GM12891 (cell line): ENCODE measurements around the gene C19orf67.

Source experiments
- PAX5 ChIP-seq: IDR thresholded peaks from 2 replicates; pipeline ENCODE4 v1.6.1; 2011; ENCODE audit warnings: low read length, moderate library complexity, mild to moderate bottlenecking; ENCODE audit not compliant: insufficient read depth, severe bottlenecking
- POLR2A ChIP-seq: IDR thresholded peaks from 2 replicates; pipeline ENCODE4 v1.6.1; 2011; ENCODE audit warnings: low read depth, low read length, control low read depth
- POLR2AphosphoS5 ChIP-seq: IDR thresholded peaks from 2 replicates; pipeline ENCODE4 v1.6.1; 2011; ENCODE audit warnings: low read depth, low read length, control low read depth
- POU2F2 ChIP-seq: IDR thresholded peaks from 2 replicates; pipeline ENCODE4 v1.6.1; 2011; ENCODE audit warnings: low read depth, mild to moderate bottlenecking, control low read depth, low read length, moderate library complexity
- SPI1 ChIP-seq: IDR thresholded peaks from 2 replicates; pipeline ENCODE4 v1.6.1; 2011; ENCODE audit warnings: low read depth, low read length, control low read depth
- TAF1 ChIP-seq: IDR thresholded peaks from 2 replicates; pipeline ENCODE4 v1.6.1; 2011; ENCODE audit warnings: low read depth, low read length, control low read depth

- TF ChIP-seq POLR2A (no peak), SPI1 (no peak), TAF1 (no peak), POLR2AphosphoS5 (no peak), PAX5 (no peak), POU2F2 (no peak)
Observed at GRCh38 chr19:14082675-14082960, 3.0 kb downstream of the C19orf67 start.
